GM19467 (cell line): ENCODE results near the gene CFAP53.
"Not testable (repeated sequence)": the region's sequence is repeated elsewhere in the genome, so short reads cannot be mapped to it uniquely, and the experiment has no call there.

Source experiments
- ATAC-seq: cut with Tn5 transposase; IDR thresholded peaks from one replicate; pipeline ENCODE4 v1.9.1; 2021; ENCODE audit warnings: mild to moderate bottlenecking, moderate library complexity; ENCODE audit not compliant: unreplicated experiment

Gene CFAP53

DNA sequence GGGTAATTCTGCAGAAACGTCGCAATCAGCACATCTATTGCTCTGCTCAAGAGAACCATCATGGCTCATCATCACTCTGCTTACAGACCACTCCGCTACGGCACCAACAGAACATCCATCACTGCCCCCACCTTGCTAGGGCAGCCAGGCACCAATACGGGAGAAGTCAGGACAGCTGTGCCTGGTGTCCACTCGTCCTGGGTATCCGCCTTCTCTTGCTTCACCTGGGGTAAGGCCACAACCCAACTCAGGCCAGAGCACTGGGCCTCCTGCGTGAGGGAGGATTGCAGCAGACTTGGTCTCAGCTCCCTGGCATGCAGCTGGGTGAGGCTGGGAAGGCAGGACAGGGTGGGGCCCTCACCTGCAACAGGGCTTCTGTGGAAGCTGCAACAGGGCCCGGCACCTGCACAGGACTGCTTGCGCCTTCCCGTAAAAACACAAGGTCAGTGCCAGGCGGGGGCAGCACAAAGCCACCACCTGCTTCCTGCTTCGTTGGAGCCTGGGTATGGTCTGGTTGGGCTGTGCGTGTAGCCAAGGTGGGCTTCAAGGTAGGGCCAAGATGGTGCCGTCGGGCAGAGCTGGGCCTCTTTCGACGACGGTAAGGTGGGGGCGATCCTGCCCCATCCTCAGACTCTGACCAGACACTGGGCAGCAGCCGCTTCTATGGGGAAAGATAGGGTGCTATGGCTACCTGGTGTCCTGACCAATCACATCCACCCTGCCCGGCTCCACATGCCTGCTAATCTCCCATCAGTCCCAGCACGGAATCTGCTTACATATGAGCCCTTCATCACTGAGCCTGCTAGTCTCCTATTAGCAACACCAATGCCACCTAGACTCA lies 7.1 kb upstream of the CFAP53 start:
- ATAC-seq: no peak

- ATAC-seq: no peak
These were observed 6.3 kb upstream of the CFAP53 start for GRCh38 chr18:50272568-50272967.

GRCh38 chr18:50268022-50268747 lies 1.9 kb upstream of the CFAP53 start:
- peak; percentile 74 for ATAC-seq

- ATAC-seq: no peak
These were observed 3.3 kb downstream of the CFAP53 start for GRCh38 chr18:50262977-50263376.

- ATAC-seq: no peak
These were observed 15.4 kb downstream of the CFAP53 start for GRCh38 chr18:50250935-50251334.

- ATAC-seq: no peak
These were observed 16.7 kb downstream of the CFAP53 start for GRCh38 chr18:50249576-50249975.

DNA sequence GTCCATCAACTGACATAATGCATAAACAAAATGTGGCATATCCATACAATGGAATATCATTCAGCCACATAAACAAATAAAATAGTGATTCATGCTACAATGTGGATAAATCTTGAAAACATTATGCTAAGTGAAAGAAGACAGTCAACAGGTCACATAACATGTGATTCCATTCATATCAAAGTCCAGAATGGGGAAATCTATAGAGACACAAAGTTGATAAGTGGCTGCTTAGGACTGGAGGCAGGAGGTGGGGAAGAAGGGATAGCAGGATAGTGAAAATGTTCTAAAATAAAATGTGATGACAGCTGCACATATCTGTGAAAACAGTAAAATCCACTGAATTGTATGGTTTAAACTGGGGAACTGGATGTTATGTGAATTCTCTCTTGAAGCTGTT lies 18.7 kb downstream of the CFAP53 start:
- no peak for ATAC-seq

- ATAC-seq: not testable (repeated sequence)
These were observed 24.5 kb downstream of the CFAP53 start for GRCh38 chr18:50241768-50242167.

GRCh38 chr18:50240080-50240563 lies 26.2 kb downstream of the CFAP53 start:
- ATAC-seq: no peak

DNA sequence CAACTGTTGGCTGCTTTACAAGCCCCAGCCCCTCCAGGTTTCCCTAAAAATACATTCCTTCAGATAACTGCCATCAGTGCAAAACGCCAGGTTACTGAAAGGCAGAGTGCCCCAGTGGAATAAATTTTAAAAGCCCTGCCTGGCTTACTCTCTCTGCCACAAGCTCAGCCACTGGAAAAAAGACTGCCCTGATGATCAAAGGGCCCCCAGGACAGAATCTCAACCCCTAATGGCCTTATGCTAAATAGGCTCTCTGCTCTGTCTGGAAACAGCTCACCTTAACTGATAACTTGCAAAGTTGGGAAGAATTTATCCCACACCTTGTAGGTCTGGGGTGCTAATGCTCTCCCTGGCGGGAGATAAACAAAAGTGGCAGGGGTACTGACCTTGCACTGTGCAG lies 33.9 kb downstream of the CFAP53 start:
- ATAC-seq: no peak

GRCh38 chr18:50231621-50232020 lies 34.7 kb downstream of the CFAP53 start:
- no peak for ATAC-seq

GRCh38 chr18:50220249-50220648 lies 46.0 kb downstream of the CFAP53 start:
- ATAC-seq: not testable (repeated sequence)

GRCh38 chr18:50218432-50219197 lies 47.7 kb downstream of the CFAP53 start:
- no peak for ATAC-seq

GRCh38 chr18:50209311-50209710 lies 57.0 kb downstream of the CFAP53 start:
- ATAC-seq: no peak

DNA sequence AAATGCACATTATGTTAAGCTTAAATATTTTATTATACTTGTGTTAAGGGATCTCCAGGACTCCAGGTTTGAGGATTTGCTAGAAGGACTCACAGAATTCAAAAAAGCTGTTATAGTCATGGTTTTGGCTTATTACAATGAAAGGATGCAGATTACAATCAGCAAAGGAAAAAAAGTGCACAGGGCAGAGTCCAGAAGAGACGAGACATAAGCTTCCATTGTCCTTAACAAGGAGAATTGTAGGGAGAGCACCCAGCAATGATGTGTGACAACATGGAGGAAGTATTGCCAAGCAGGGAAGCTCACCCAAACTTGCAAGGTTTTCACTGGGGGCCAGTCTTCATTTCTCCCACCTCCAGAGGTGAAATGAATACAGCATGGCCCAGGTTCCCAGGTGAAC lies 58.6 kb downstream of the CFAP53 start:
- ATAC-seq: no peak

GRCh38 chr18:50203801-50204604 lies 62.3 kb downstream of the CFAP53 start:
- ATAC-seq: no peak

GRCh38 chr18:50201476-50202018 lies 64.7 kb downstream of the CFAP53 start:
- ATAC-seq: no peak

- ATAC-seq: no peak
These were observed 66.4 kb downstream of the CFAP53 start for GRCh38 chr18:50199921-50200320.

DNA sequence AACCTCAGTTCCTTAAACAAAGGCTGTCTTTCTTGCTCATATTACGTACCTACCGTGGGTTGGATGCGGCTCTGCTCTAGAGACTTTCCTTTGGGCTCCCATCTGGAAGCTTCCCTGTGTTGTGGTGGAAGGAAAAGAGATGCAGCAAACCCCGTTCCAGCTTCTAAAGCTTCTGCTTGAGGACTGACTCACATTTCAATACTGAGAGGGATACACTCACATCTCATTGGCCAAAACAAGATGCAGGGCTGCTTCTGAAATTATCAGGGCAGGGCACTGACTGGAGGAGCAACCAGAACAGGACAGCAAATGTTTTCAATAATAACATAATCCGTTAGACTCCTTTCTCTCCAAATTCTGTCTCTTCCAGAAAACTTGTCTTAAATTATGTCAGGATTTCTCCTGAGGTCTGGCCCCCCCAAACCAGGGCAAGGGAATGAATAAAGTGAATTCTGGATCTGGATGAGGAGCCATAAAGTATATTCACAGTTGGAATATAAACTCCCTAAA lies 66.9 kb downstream of the CFAP53 start:
- ATAC-seq: no peak

DNA sequence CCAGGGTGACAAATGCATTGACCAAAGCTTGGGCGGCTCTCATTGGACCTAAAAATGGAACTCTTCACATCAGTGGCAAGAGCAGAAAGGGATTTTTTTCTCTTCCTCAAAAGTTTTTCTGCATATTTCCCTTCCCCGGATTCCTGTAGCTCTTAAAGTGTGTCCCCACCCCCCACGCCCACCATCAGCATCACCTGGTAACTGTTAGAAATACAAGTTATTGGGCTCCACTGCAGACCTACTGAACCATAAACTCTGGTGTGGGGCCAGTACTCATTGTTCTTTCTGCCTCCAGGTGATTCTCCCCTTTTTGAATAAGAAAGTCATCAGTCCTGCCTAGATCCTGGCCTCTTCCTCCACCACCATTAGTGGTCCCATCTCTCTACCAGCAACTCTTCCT lies 70.0 kb downstream of the CFAP53 start:
- ATAC-seq: no peak
